H9 (cell line): ENCODE data around the gene CCDC92B. TPM values are rescaled to one million over a fixed set of nuclear protein-coding genes. Genes with fewer than 3 reads are reported as not detected.

Experiments used
- DNase-seq: peaks from one replicate; pipeline ENCODE4 v3.0.0-alpha.2; 2017
- H2AFZ ChIP-seq: one replicate; pipeline ENCODE4 v1.6.1; 2013; ENCODE audit warnings: mild to moderate bottlenecking, low read length, control low read depth, moderate library complexity
- H2AK5ac ChIP-seq: 2 replicates; pipeline ENCODE4 v1.6.1; 2013; ENCODE audit warnings: low read length, control low read depth, mixed read lengths; ENCODE audit not compliant: insufficient read length
- H2BK120ac ChIP-seq: one replicate; pipeline ENCODE4 v1.6.1; 2013; ENCODE audit warnings: low read depth, mild to moderate bottlenecking, low read length, control low read depth, inconsistent platforms; ENCODE audit not compliant: poor library complexity, severe bottlenecking
- H2BK12ac ChIP-seq: 2 replicates; pipeline ENCODE4 v1.6.1; 2013; ENCODE audit warnings: low read length, control low read depth, mixed read lengths, low read depth; ENCODE audit not compliant: insufficient read length
- H2BK15ac ChIP-seq: 2 replicates; pipeline ENCODE4 v1.6.1; 2013; ENCODE audit warnings: low read depth, low read length, control low read depth
- H2BK20ac ChIP-seq: one replicate; pipeline ENCODE4 v1.6.1; 2013; ENCODE audit warnings: low read depth, mild to moderate bottlenecking, low read length, control low read depth, inconsistent platforms; ENCODE audit not compliant: poor library complexity, severe bottlenecking
- H2BK5ac ChIP-seq: 2 replicates; pipeline ENCODE4 v1.6.1; 2013; ENCODE audit warnings: low read length, control low read depth, mixed read lengths; ENCODE audit not compliant: insufficient read length
- H3K14ac ChIP-seq: 2 replicates; pipeline ENCODE4 v1.6.1; 2013; ENCODE audit warnings: low read length, control low read depth; ENCODE audit not compliant: insufficient read depth
- H3K18ac ChIP-seq: 2 replicates; pipeline ENCODE4 v1.6.1; 2013; ENCODE audit warnings: low read depth, mild to moderate bottlenecking, mixed read lengths, low read length, control low read depth; ENCODE audit not compliant: insufficient read length
- H3K23ac ChIP-seq: 2 replicates; pipeline ENCODE4 v1.6.1; 2013; ENCODE audit warnings: low read length, control low read depth, mixed read lengths, low read depth; ENCODE audit not compliant: insufficient read length
- H3K23me2 ChIP-seq: 2 replicates; pipeline ENCODE4 v1.6.1; 2013; ENCODE audit warnings: low read depth, mild to moderate bottlenecking, mixed read lengths, low read length, control low read depth; ENCODE audit not compliant: insufficient read length, poor library complexity, severe bottlenecking
- H3K27ac ChIP-seq: 2 replicates; pipeline ENCODE4 v1.5.1; 2013; ENCODE audit warnings: low read length, control low read depth, mixed read lengths, low read depth; ENCODE audit not compliant: insufficient read length
- H3K27me3 ChIP-seq: 2 replicates; pipeline ENCODE4 v1.6.1; 2013; ENCODE audit warnings: low read length, control low read depth, inconsistent platforms; ENCODE audit not compliant: insufficient read depth
- H3K4ac ChIP-seq: 2 replicates; pipeline ENCODE4 v1.6.1; 2013; ENCODE audit warnings: low read depth, mild to moderate bottlenecking, control low read depth, inconsistent platforms, low read length, moderate library complexity
- H3K4me1 ChIP-seq: 2 replicates; pipeline ENCODE4 v1.6.1; 2013; ENCODE audit warnings: low read length, control low read depth, inconsistent platforms; ENCODE audit not compliant: insufficient read depth
- H3K4me2 ChIP-seq: 2 replicates; pipeline ENCODE4 v1.6.1; 2013; ENCODE audit warnings: low read length, control low read depth, mixed read lengths; ENCODE audit not compliant: insufficient read length, insufficient read depth
- H3K56ac ChIP-seq: 2 replicates; pipeline ENCODE4 v1.6.1; 2013; ENCODE audit warnings: low read depth, mild to moderate bottlenecking, mixed read lengths, low read length, control low read depth; ENCODE audit not compliant: insufficient read length
- H3K79me1 ChIP-seq: 2 replicates; pipeline ENCODE4 v1.6.1; 2013; ENCODE audit warnings: low read depth, mild to moderate bottlenecking, moderate library complexity, low read length, control low read depth, inconsistent platforms; ENCODE audit not compliant: insufficient read depth, poor library complexity, severe bottlenecking
- H3K79me2 ChIP-seq: 2 replicates; pipeline ENCODE4 v1.6.1; 2013; ENCODE audit warnings: low read length, control low read depth, inconsistent platforms; ENCODE audit not compliant: insufficient read depth
- H3K9ac ChIP-seq: 2 replicates; pipeline ENCODE4 v1.6.1; 2013; ENCODE audit warnings: low read length, control low read depth, mixed read lengths; ENCODE audit not compliant: insufficient read length; ENCODE audit errors: extremely low read depth
- H3K9me3 ChIP-seq: one replicate; pipeline ENCODE4 v1.6.1; 2013; ENCODE audit warnings: low read depth, low read length, inconsistent platforms; ENCODE audit not compliant: control insufficient read depth
- H3T11ph ChIP-seq: one replicate; pipeline ENCODE4 v1.6.1; 2013; ENCODE audit warnings: mild to moderate bottlenecking, low read length, control low read depth, inconsistent platforms
- H4K20me1 ChIP-seq: one replicate; pipeline ENCODE4 v1.6.1; 2013; ENCODE audit not compliant: control insufficient read depth, insufficient read length, insufficient read depth
- H4K5ac ChIP-seq: 2 replicates; pipeline ENCODE4 v1.6.1; 2013; ENCODE audit warnings: low read depth, mild to moderate bottlenecking, mixed read lengths, low read length, control low read depth; ENCODE audit not compliant: insufficient read length
- H4K8ac ChIP-seq: replicated peaks from 2 replicates; pipeline ENCODE4 v1.6.1; 2013; ENCODE audit warnings: low read length, control low read depth, mixed read lengths, low read depth; ENCODE audit not compliant: insufficient read length
- H4K91ac ChIP-seq: 2 replicates; pipeline ENCODE4 v1.6.1; 2013; ENCODE audit warnings: low read depth, mild to moderate bottlenecking, moderate library complexity, mixed read lengths, low read length, control low read depth; ENCODE audit not compliant: insufficient read length
- H3K27ac Mint-ChIP-seq, 3 experiments: 2 replicates in 2 of 3; 3 replicates in 1 of 3; pipeline ENCODE4 v1.8.0; 2020 to 2021; ENCODE audit warnings: mixed read lengths in 3 of 3, mild to moderate bottlenecking in 1 of 3, moderate library complexity in 1 of 3
- H3K27me3 Mint-ChIP-seq: 2 replicates; pipeline ENCODE4 v1.8.0; 2021; ENCODE audit warnings: low read depth, mild to moderate bottlenecking, moderate library complexity, mixed read lengths
- H3K36me3 Mint-ChIP-seq, 3 experiments: 2 replicates in 2 of 3; 3 replicates in 1 of 3; pipeline ENCODE4 v1.8.0; 2020 to 2021; ENCODE audit warnings: low read depth in 3 of 3, mixed read lengths in 3 of 3; ENCODE audit not compliant: insufficient read depth in 1 of 3
- H3K4me1 Mint-ChIP-seq, 2 experiments: 2 replicates each; pipeline ENCODE4 v1.8.0; 2020; ENCODE audit warnings: mixed read lengths in 2 of 2
- H3K4me3 Mint-ChIP-seq, 2 experiments: 2 replicates in 1 of 2; 3 replicates in 1 of 2; pipeline ENCODE4 v1.8.0; 2020 to 2021; ENCODE audit warnings: mild to moderate bottlenecking in 2 of 2, mixed read lengths in 2 of 2, moderate library complexity in 1 of 2
- H3K9me3 Mint-ChIP-seq, 2 experiments: 2 replicates in 1 of 2; 3 replicates in 1 of 2; pipeline ENCODE4 v1.8.0; 2020; ENCODE audit warnings: mild to moderate bottlenecking in 2 of 2, mixed read lengths in 2 of 2, moderate library complexity in 1 of 2
- CTCF ChIP-seq: fragments of 200-600 bp; sonication (generic); conservative IDR thresholded peaks from 3 replicates; pipeline ENCODE4 v1.8.0; 2021; ENCODE audit warnings: antibody characterized with exemption, mild to moderate bottlenecking
- WGBS: extraction: QIAGEN DNeasy Blood & Tissue Kit; methylation state at CpG from one replicate; pipeline ENCODE4 v1.1.7; 2013; ENCODE audit warnings: missing lambda C conversion rate, low lambda C conversion rate, mixed read lengths; ENCODE audit not compliant: insufficient read length; ENCODE audit errors: extremely low coverage; 5-methylcytosine and 5-hydroxymethylcytosine counted together
- total RNA-seq: library from RNA; stranded (reverse); gene quantifications from 2 replicates; pipeline ENCODE4 v1.2.1, GENCODE V29; 2021

The CCDC92B gene
- total RNA-seq, 1 experiment from 2014 or later, result 8.0 TPM

- Histone ChIP-seq H2BK20ac (no peak overlapping the region), H3K4me2 (no peak overlapping the region), H3K79me1 (no peaks in the 10 kb centered on the region), H2BK5ac (no peak overlapping the region), H3K56ac (no peak overlapping the region), H3K9me3 (no peaks in the 10 kb centered on the region), H3K23me2 (no peaks in the 10 kb centered on the region), H2BK12ac (no peak overlapping the region), H4K91ac (no peak overlapping the region), H4K5ac (no peak overlapping the region), H4K20me1 (no peaks in the 10 kb centered on the region), H3K27ac (no peak overlapping the region), H3K23ac (no peak overlapping the region), H3T11ph (no peak overlapping the region), H3K9ac (no peak overlapping the region), H3K18ac (no peak overlapping the region), H4K8ac (no peak overlapping the region), H2BK15ac (no peak overlapping the region), H3K14ac (no peak overlapping the region; the same call in 1 of the 2 replicates), H3K27me3 (no peaks in the 10 kb centered on the region), H3K4me1 (no peaks in the 10 kb centered on the region; the same call in 1 of the 2 replicates), H2BK120ac (no peak overlapping the region), H3K4ac (no peak overlapping the region), H2AK5ac (no peak overlapping the region), H3K79me2 (no peaks in the 10 kb centered on the region; the same call in 1 of the 2 replicates), H2AFZ (no peak overlapping the region)
- H3K4me1 Mint-ChIP-seq, result peaks cover 11 to 12% of the 10 kb centered on the region in 2 experiments
- H3K27me3 Mint-ChIP-seq, result no peaks in the 10 kb centered on the region
- WGBS, result no CpG with 5 or more reads among the region's 27 CpGs
- peak; percentile 26 for DNase-seq
- no peaks in the 10 kb centered on the region for H3K9me3 Mint-ChIP-seq
- no peak for TF ChIP-seq CTCF
- peaks cover 8 to 61% (median 32%) of the 10 kb centered on the region in 3 experiments; a peak in 6 of 7 replicates for H3K36me3 Mint-ChIP-seq
- H3K4me3 Mint-ChIP-seq, result no peak overlapping the region
- no peak overlapping the region for H3K27ac Mint-ChIP-seq
Measured at GRCh38 chr17:2700491-2701141, 48.8 kb downstream of the CCDC92B start.
